HCT116 (cell line): ENCODE results near the gene SCGB2B2. TPM values are rescaled to one million over a fixed set of nuclear protein-coding genes. Genes with fewer than 3 reads are reported as not detected.

ENCODE experiments used
- ATAC-seq: fragments of 200-7000 bp; cut with Tn5 transposase; 2 replicates; pipeline ENCODE4 v1.9.1; 2020; ENCODE audit warnings: mild to moderate bottlenecking, moderate library complexity
- BruUV-seq: library from RNA; stranded (reverse); fragments of 400-500 nt; replicated peaks from 2 replicates; lab custom pipeline; 2021; lab: Mats Ljungman, UMichigan
- CTCF ChIA-PET: fragments of 300-600 bp; sonication (Branson Sonifier 250); formaldehyde crosslinking; loops from one replicate; lab custom pipeline; 2021; ENCODE audit warnings: antibody characterized with exemption; lab: Charles Lee
- POLR2A ChIA-PET: fragments of 300-600, 350-600 bp; sonication (Branson Sonifier 250); formaldehyde crosslinking; loops from one replicate; lab custom pipeline; 2021; ENCODE audit warnings: antibody characterized with exemption; lab: Charles Lee
- RAD21 ChIA-PET, 2 experiments: fragments of 300-600 bp; sonication (Branson Sonifier 250); formaldehyde crosslinking; loops; one replicate each; lab custom pipeline; 2023; ENCODE audit warnings: low total read pairs in 2 of 2; ENCODE audit not compliant: uncharacterized antibody in 2 of 2, unreplicated experiment in 2 of 2, low non-redundant PET in 1 of 2; lab: Charles Lee
- DNase-seq: peaks from one replicate; pipeline ENCODE4 v3.0.0-alpha.2; 2010; ENCODE audit warnings: low read depth, low spot score
- H2AFZ ChIP-seq: fragments of 200-600 bp; shearing (Covaris generic), sonication (generic); 2 replicates; pipeline ENCODE4 v1.6.1; 2017; ENCODE audit warnings: low read depth, mixed run types, mixed read lengths, antibody characterized with exemption, low read length; ENCODE audit not compliant: poor library complexity, severe bottlenecking
- H3K27ac ChIP-seq: 2 replicates; pipeline ENCODE4 v1.5.1; 2012; ENCODE audit warnings: low read depth, low read length
- H3K27me3 ChIP-seq: fragments of 200-600 bp; sonication (generic); 2 replicates; pipeline ENCODE4 v1.6.1; 2016; ENCODE audit warnings: mixed run types, low read length, mixed read lengths; ENCODE audit not compliant: insufficient read depth
- H3K36me3 ChIP-seq, 2 experiments: fragments of 200-500 bp in 1 of 2; fragments of 200-600 bp in 1 of 2; sonication (Bioruptor generic) in 1 of 2; sonication (generic) in 1 of 2; 2 replicates each; pipeline versions ENCODE4 v1.5.1 to v1.6.1; 2014 to 2016; ENCODE audit warnings: low read length in 2 of 2, inconsistent platforms in 1 of 2, mixed read lengths in 1 of 2, mixed run types in 1 of 2; ENCODE audit not compliant: insufficient read depth in 2 of 2, control insufficient read depth in 1 of 2
- H3K4me1 ChIP-seq, 2 experiments: fragments of 200-600 bp in 1 of 2; sonication (generic) in 1 of 2; 2 replicates each; pipeline versions ENCODE4 v1.5.1 to v1.6.1; 2012 to 2017; ENCODE audit warnings: low read length in 2 of 2, inconsistent platforms in 1 of 2, mild to moderate bottlenecking in 1 of 2, mixed read lengths in 1 of 2, mixed run types in 1 of 2, moderate library complexity in 1 of 2; ENCODE audit not compliant: insufficient read depth in 2 of 2, control insufficient read depth in 1 of 2
- H3K4me2 ChIP-seq: fragments of 200-600 bp; sonication (generic); 2 replicates; pipeline ENCODE4 v1.6.1; 2017; ENCODE audit warnings: mixed run types, low read length, mixed read lengths
- H3K4me3 ChIP-seq, 2 experiments: fragments of 200-600 bp in 1 of 2; sonication (generic) in 1 of 2; replicated peaks in 1 of 2; 2 replicates each; pipeline ENCODE4 v1.5.1; 2011 to 2016; ENCODE audit warnings: low read length in 2 of 2, control low read depth in 1 of 2, low read depth in 1 of 2, mild to moderate bottlenecking in 1 of 2, mixed read lengths in 1 of 2, mixed run types in 1 of 2
- H3K79me2 ChIP-seq: fragments of 200-600 bp; sonication (generic); 2 replicates; pipeline ENCODE4 v1.6.1; 2017; ENCODE audit warnings: mild to moderate bottlenecking, mixed run types, low read length, moderate library complexity, mixed read lengths; ENCODE audit not compliant: insufficient read depth
- H3K9ac ChIP-seq: fragments of 200-600 bp; sonication (generic); 2 replicates; pipeline ENCODE4 v1.6.1; 2016; ENCODE audit warnings: low read length, mixed read lengths
- H3K9me2 ChIP-seq: fragments of 200-600 bp; sonication (generic), shearing (Covaris generic); 2 replicates; pipeline ENCODE4 v1.6.1; 2017; ENCODE audit warnings: mixed run types, mild to moderate bottlenecking, moderate library complexity; ENCODE audit not compliant: insufficient read depth
- H3K9me3 ChIP-seq, 2 experiments: fragments of 200-500 bp in 1 of 2; fragments of 200-600 bp in 1 of 2; sonication (Bioruptor generic) in 1 of 2; sonication (generic) in 1 of 2; 2 replicates each; pipeline ENCODE4 v1.6.1; 2014 to 2017; ENCODE audit warnings: low read length in 2 of 2, mixed read lengths in 2 of 2, inconsistent platforms in 1 of 2, low read depth in 1 of 2, mild to moderate bottlenecking in 1 of 2, mixed run types in 1 of 2, moderate library complexity in 1 of 2; ENCODE audit not compliant: control insufficient read depth in 1 of 2, insufficient read depth in 1 of 2
- H4K20me1 ChIP-seq: fragments of 200-600 bp; sonication (generic), shearing (Covaris generic); 2 replicates; pipeline ENCODE4 v1.6.1; 2017; ENCODE audit warnings: mixed run types, mild to moderate bottlenecking, moderate library complexity; ENCODE audit not compliant: insufficient read depth
- CBX3 ChIP-seq: IDR thresholded peaks from 2 replicates; pipeline ENCODE4 v1.6.1; 2012; ENCODE audit warnings: low read depth
- EGR1 ChIP-seq: IDR thresholded peaks from 2 replicates; pipeline ENCODE4 v1.6.1; 2012; ENCODE audit warnings: low read depth
- EZH2phosphoT487 ChIP-seq: fragments of 200-600 bp; IDR thresholded peaks from 2 replicates; pipeline ENCODE4 v1.6.1; 2018; ENCODE audit warnings: antibody characterized with exemption, borderline replicate concordance
- FOSL1 ChIP-seq: IDR thresholded peaks from 2 replicates; pipeline ENCODE4 v1.6.1; 2012; ENCODE audit warnings: low read depth
- JUND ChIP-seq: IDR thresholded peaks from 2 replicates; pipeline ENCODE4 v1.6.1; 2012
- POLR2A ChIP-seq: IDR thresholded peaks from 2 replicates; pipeline ENCODE4 v1.7.0; 2011; ENCODE audit warnings: borderline replicate concordance; ENCODE audit not compliant: insufficient read depth, insufficient read length; ENCODE audit errors: extremely low read depth
- POLR2AphosphoS5 ChIP-seq: IDR thresholded peaks from 2 replicates; pipeline ENCODE4 v1.6.1; 2011; ENCODE audit warnings: mild to moderate bottlenecking, low read depth, low read length, moderate library complexity
- REST ChIP-seq: IDR thresholded peaks from 2 replicates; pipeline ENCODE4 v1.6.1; 2012; ENCODE audit warnings: low read depth
- SIN3A ChIP-seq: IDR thresholded peaks from 2 replicates; pipeline ENCODE4 v1.6.1; 2012; ENCODE audit warnings: low read depth
- SP1 ChIP-seq: IDR thresholded peaks from 2 replicates; pipeline ENCODE4 v1.6.1; 2012; ENCODE audit warnings: low read depth
- ZBTB33 ChIP-seq: IDR thresholded peaks from 2 replicates; pipeline ENCODE4 v1.6.1; 2011; ENCODE audit warnings: mild to moderate bottlenecking, low read length, moderate library complexity; ENCODE audit not compliant: insufficient replicate concordance; ENCODE audit errors: extremely low read depth
- ZNF274 ChIP-seq: fragments of 200-500 bp; sonication (Bioruptor generic); IDR thresholded peaks from 2 replicates; pipeline ENCODE4 v1.6.1; 2014; ENCODE audit warnings: mild to moderate bottlenecking, low read depth, low read length, inconsistent platforms
- intact Hi-C: fragments of 100-400 bp; cut with micrococcal nuclease; formaldehyde crosslinking; loops from 2 replicates; pipeline ENCODE4 v1.10.0; 2022
- total RNA-seq: library from RNA; stranded (reverse); gene quantifications from one replicate; pipeline ENCODE4 v1.2.1, GENCODE V29; 2021; ENCODE audit not compliant: unreplicated experiment

The SCGB2B2 gene
- total RNA-seq, 1 experiment from 2014 or later: 0.27 TPM

GRCh38 chr19:34675919-34676318, 1.0 kb downstream of the SCGB2B2 start:
- Histone ChIP-seq H3K4me3 (peak overlapping the region; percentile 74 to 80), H3K79me2 (0 out of 2 replicates have a peak, but pooled peaks cover 4% of the 10 kb centered on the region), H3K27me3 (no peaks in the 10 kb centered on the region), H3K4me2 (peak overlapping the region; percentile 90), H3K9ac (no peak overlapping the region; the same call in 1 of the 2 replicates), H3K27ac (no peak overlapping the region), H3K9me2 (no peaks in the 10 kb centered on the region), H3K36me3 (peaks cover 8 to 20% of the 10 kb centered on the region in 2 experiments; a peak in 3 of 4 replicates), H2AFZ (no peak overlapping the region), H3K4me1 (peaks cover 7 to 15% of the 10 kb centered on the region in 2 experiments), H3K9me3 (no peaks in the 10 kb centered on the region), H4K20me1 (no peaks in the 10 kb centered on the region)
- BruUV-seq: no TSS peak
- intact Hi-C loops: no loop called here
- ChIA-PET CTCF (no interaction called here), POLR2A (no interaction called here), RAD21 (no interaction called here)
- no peak for TF ChIP-seq EZH2phosphoT487
- no peak for TF ChIP-seq SIN3A
- no peak for TF ChIP-seq FOSL1
- no peak for TF ChIP-seq ZNF274
- no peak for TF ChIP-seq REST
- no peak for TF ChIP-seq JUND
- no peak for TF ChIP-seq POLR2AphosphoS5
- TF ChIP-seq CBX3: no peak
- TF ChIP-seq SP1: no peak
- TF ChIP-seq EGR1: no peak
- TF ChIP-seq POLR2A: no peak
- no peak for TF ChIP-seq ZBTB33
- DNase-seq (no peak), ATAC-seq (no peak)
